ENCODE data around the gene FGFR3.

Gene FGFR3

GRCh38 chr4:1758306-1759121 is 34.6 kb upstream of the FGFR3 start:
- no peak for DNase-seq (ENCODE audit: low read depth in 1 of 2, low spot score in 1 of 2)
- in situ Hi-C loops (cut with HindIII; ENCODE audit: low pct_unique_long_range_greater_than_20kb, low sequenced_read_pairs): no loop called here
- TF ChIP-seq JUND (IDR thresholded peaks at IDR 0.05; ENCODE audit: low read depth): no peak

GRCh38 chr4:1759170-1759817 is 33.8 kb upstream of the FGFR3 start:
- no peak for DNase-seq (ENCODE audit: low read depth in 1 of 2, low spot score in 1 of 2)
- in situ Hi-C loops (cut with HindIII; ENCODE audit: low pct_unique_long_range_greater_than_20kb, low sequenced_read_pairs): no loop called here

GRCh38 chr4:1759818-1760223 is 33.3 kb upstream of the FGFR3 start:
- DNase-seq (ENCODE audit: low read depth in 1 of 2, low spot score in 1 of 2): no peak
- TF ChIP-seq JUND (IDR thresholded peaks at IDR 0.05; ENCODE audit: low read depth): no peak
- in situ Hi-C loops (cut with HindIII; ENCODE audit: low pct_unique_long_range_greater_than_20kb, low sequenced_read_pairs): no loop called here

More at GRCh38 chr4:1759170-1759817, 33.8 kb upstream of the FGFR3 start:
- no peak for TF ChIP-seq JUND (IDR thresholded peaks at IDR 0.05; ENCODE audit: low read depth)

- in situ Hi-C loops (cut with HindIII; ENCODE audit: low pct_unique_long_range_greater_than_20kb, low sequenced_read_pairs): no loop called here
- TF ChIP-seq JUND (IDR thresholded peaks at IDR 0.05; ENCODE audit: low read depth): no peak
- DNase-seq (ENCODE audit: low read depth in 1 of 2, low spot score in 1 of 2): no peak
Observed at GRCh38 chr4:1760521-1761071, 32.5 kb upstream of the FGFR3 start.

GRCh38 chr4:1761130-1761689 is 31.9 kb upstream of the FGFR3 start:
- DNase-seq (ENCODE audit: low read depth in 1 of 2, low spot score in 1 of 2): no peak
- in situ Hi-C loops (cut with HindIII; ENCODE audit: low pct_unique_long_range_greater_than_20kb, low sequenced_read_pairs): no loop called here
- TF ChIP-seq JUND (IDR thresholded peaks at IDR 0.05; ENCODE audit: low read depth): no peak

GRCh38 chr4:1762264-1763010 is 30.7 kb upstream of the FGFR3 start:
- DNase-seq (ENCODE audit: low read depth in 1 of 2, low spot score in 1 of 2): no peak
- in situ Hi-C loops (cut with HindIII; ENCODE audit: low pct_unique_long_range_greater_than_20kb, low sequenced_read_pairs): no loop called here
- no peak for TF ChIP-seq JUND (IDR thresholded peaks at IDR 0.05; ENCODE audit: low read depth)

- no peak for DNase-seq (ENCODE audit: low read depth in 1 of 2, low spot score in 1 of 2)
- no peak for TF ChIP-seq JUND (IDR thresholded peaks at IDR 0.05; ENCODE audit: low read depth)
- in situ Hi-C loops (cut with HindIII; ENCODE audit: low pct_unique_long_range_greater_than_20kb, low sequenced_read_pairs): no loop called here
Observed at GRCh38 chr4:1763070-1763549, 30.0 kb upstream of the FGFR3 start.

- DNase-seq (ENCODE audit: low read depth in 1 of 2, low spot score in 1 of 2): no peak
- TF ChIP-seq JUND (IDR thresholded peaks at IDR 0.05; ENCODE audit: low read depth): no peak
- in situ Hi-C loops (cut with HindIII; ENCODE audit: low pct_unique_long_range_greater_than_20kb, low sequenced_read_pairs): no loop called here
Observed at GRCh38 chr4:1763550-1764080, 29.5 kb upstream of the FGFR3 start.

- no peak for DNase-seq (ENCODE audit: low read depth in 1 of 2, low spot score in 1 of 2)
- TF ChIP-seq JUND (IDR thresholded peaks at IDR 0.05; ENCODE audit: low read depth): no peak
- in situ Hi-C loops (cut with HindIII; ENCODE audit: low pct_unique_long_range_greater_than_20kb, low sequenced_read_pairs): no loop called here
Observed at GRCh38 chr4:1764670-1765069, 28.4 kb upstream of the FGFR3 start.

- no peak for DNase-seq (ENCODE audit: low read depth in 1 of 2, low spot score in 1 of 2)
- in situ Hi-C loops (cut with HindIII; ENCODE audit: low pct_unique_long_range_greater_than_20kb, low sequenced_read_pairs): no loop called here
- TF ChIP-seq JUND (IDR thresholded peaks at IDR 0.05; ENCODE audit: low read depth): no peak
Observed at GRCh38 chr4:1765409-1766072, 27.6 kb upstream of the FGFR3 start.
